Adrenal gland (tissue), 12 donors: ENCODE results near the gene PTH2R. TPM values are rescaled to one million over a fixed set of nuclear protein-coding genes. Genes with fewer than 3 reads are reported as not detected.
"Not testable (repeated sequence)": the region's sequence is repeated elsewhere in the genome, so short reads cannot be mapped to it uniquely, and the experiment has no call there.

Experiments used
- DNase-seq, 7 donors: peaks; one replicate each; pipeline ENCODE4 v3.0.0-alpha.2; 2019 to 2020
- H3K27ac ChIP-seq, 5 donors: fragments of 200-600 bp; sonication (generic) in 4 of 5; 1 replicate in 3 of 5; 2 replicates in 2 of 5; pipeline versions ENCODE4 v1.5.1 to v1.8.0; 2016 to 2020; ENCODE audit warnings: mild to moderate bottlenecking in 1 of 5
- H3K27me3 ChIP-seq: fragments of 200-600 bp; 2 replicates; pipeline ENCODE4 v1.8.0; 2021
- H3K36me3 ChIP-seq, 2 donors: fragments of 200-600 bp; replicated peaks in 1 of 2; 1 replicate in 1 of 2; 2 replicates in 1 of 2; pipeline versions ENCODE4 v1.5.1 to v1.8.0; 2018 to 2022
- H3K4me1 ChIP-seq, 2 donors: fragments of 200-600 bp; replicated peaks in 1 of 2; 1 replicate in 1 of 2; 2 replicates in 1 of 2; pipeline versions ENCODE4 v1.5.1 to v1.8.0; 2018 to 2021
- H3K4me3 ChIP-seq, 4 donors: fragments of 200-600 bp; sonication (generic) in 3 of 4; one replicate each; pipeline ENCODE4 v1.5.1; 2016 to 2018
- H3K9me3 ChIP-seq, 3 donors: fragments of 200-600 bp; sonication (generic) in 1 of 3; replicated peaks in 1 of 3; 1 replicate in 2 of 3; 2 replicates in 1 of 3; pipeline versions ENCODE4 v1.5.1 to v1.8.0; 2016 to 2021
- POLR2A ChIP-seq, 2 donors: fragments of 450-650 bp; IDR thresholded peaks; one replicate each; pipeline ENCODE4 v1.6.1; 2017; ENCODE audit warnings: antibody characterized with exemption in 2 of 2, mild to moderate bottlenecking in 2 of 2, moderate library complexity in 1 of 2
- WGBS, 4 donors: extraction: QIAGEN DNeasy Blood & Tissue Kit in 2 of 4; methylation state at CpG; one replicate each; pipeline versions ENCODE4 v1.1.5 to v1.1.7; 2013 to 2017; 5-methylcytosine and 5-hydroxymethylcytosine counted together
- intact Hi-C, 2 donors: fragments of 100-400 bp; cut with DNase I; formaldehyde crosslinking; loops; one replicate each; pipeline versions ENCODE4 v1.14.1 to v1.15.0; 2022 to 2023
- polyA plus RNA-seq, 3 donors: library from polyadenylated mRNA; stranded (reverse); fragments of 200-250 nt in 2 of 3; fragments of 350-450 nt in 1 of 3; fragmentation: Illumina TruSeq in 1 of 3; extraction: RNeasy Lipid Tissue Mini Kit (QIAGEN cat#74804) in 1 of 3; gene quantifications; one replicate each; pipeline ENCODE4 v1.2.3, GENCODE V29; 2013 to 2014
- total RNA-seq, 9 donors: library from RNA; depleted of rRNA in 4 of 9; stranded (reverse); fragments of >200 nt in 4 of 9; fragments of 120-200 nt in 1 of 9; fragmentation: NEBNext Ultra II Directional in 1 of 9; extraction: Animal tissue kit (Norgen Biotek cat#: 25700) in 1 of 9; gene quantifications; one replicate each; pipeline versions ENCODE4 v1.1.0 to v1.2.4, GENCODE V29; 2013 to 2023
- TF ChIP-seq, protein P1 (sequence below), 6 experiments: fragments of 450-650 bp in 4 of 6; fragments of 200-600 bp in 2 of 6; sonication (generic) in 1 of 6; IDR thresholded peaks; 1 replicate in 5 of 6; 2 replicates in 1 of 6; pipeline versions ENCODE4 v1.5.1 to v1.8.0; 2016 to 2021; ENCODE audit warnings: antibody characterized with exemption in 6 of 6, mild to moderate bottlenecking in 2 of 6, moderate library complexity in 1 of 6
- donor health status: healthy with polysubstance abuse.
- donor health status: Bipolar disorder and iron deficiency.
- donor health status: DM: yes; HTN: yes; CAD: no.
- donor health status: DM: no; HTN: no; CAD: no.
- donor health status: DM: no; HTN: no; CAD: no.
- donor health status: DM: yes; HTN: yes; CAD: no.

Gene PTH2R
- total and polyA plus RNA-seq, 12 donors, result 0.11 to 0.84 (median 0.28) TPM; not detected in 2

DNA sequence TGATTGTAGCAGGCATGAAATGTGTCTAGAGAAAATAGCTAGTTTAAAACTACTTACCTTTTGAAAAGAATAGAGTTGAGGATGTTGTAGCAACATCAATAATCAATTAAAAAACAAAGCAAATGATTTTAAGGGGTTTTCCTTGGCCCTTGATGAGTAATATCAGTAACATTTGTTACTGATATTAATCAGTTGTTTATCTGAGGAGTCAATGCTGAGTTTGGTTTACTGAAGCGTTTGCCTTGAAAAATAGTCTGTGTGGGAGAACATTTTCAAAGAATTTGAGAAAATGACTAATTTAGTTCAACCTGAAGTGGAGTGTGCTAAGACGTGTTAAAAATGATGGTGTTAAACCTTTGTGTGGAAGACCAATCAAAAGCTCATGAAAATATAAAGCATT lies 9.3 kb downstream of the PTH2R start:
- H3K27ac ChIP-seq, result no peak overlapping the region
- no peaks in the 10 kb centered on the region for H3K4me1 ChIP-seq
- peaks cover 6% of the 10 kb centered on the region for H3K27me3 ChIP-seq
- intact Hi-C loops, result no loop called here
- no peaks in the 10 kb centered on the region for H3K9me3 ChIP-seq
- 35 to 42% (median 40%) methylated on average over 2 of the region's 2 CpGs for WGBS, 4 donors
- no peak for TF ChIP-seq POLR2A (IDR thresholded peaks at IDR 0.05)
- TF ChIP-seq, protein P1, sequence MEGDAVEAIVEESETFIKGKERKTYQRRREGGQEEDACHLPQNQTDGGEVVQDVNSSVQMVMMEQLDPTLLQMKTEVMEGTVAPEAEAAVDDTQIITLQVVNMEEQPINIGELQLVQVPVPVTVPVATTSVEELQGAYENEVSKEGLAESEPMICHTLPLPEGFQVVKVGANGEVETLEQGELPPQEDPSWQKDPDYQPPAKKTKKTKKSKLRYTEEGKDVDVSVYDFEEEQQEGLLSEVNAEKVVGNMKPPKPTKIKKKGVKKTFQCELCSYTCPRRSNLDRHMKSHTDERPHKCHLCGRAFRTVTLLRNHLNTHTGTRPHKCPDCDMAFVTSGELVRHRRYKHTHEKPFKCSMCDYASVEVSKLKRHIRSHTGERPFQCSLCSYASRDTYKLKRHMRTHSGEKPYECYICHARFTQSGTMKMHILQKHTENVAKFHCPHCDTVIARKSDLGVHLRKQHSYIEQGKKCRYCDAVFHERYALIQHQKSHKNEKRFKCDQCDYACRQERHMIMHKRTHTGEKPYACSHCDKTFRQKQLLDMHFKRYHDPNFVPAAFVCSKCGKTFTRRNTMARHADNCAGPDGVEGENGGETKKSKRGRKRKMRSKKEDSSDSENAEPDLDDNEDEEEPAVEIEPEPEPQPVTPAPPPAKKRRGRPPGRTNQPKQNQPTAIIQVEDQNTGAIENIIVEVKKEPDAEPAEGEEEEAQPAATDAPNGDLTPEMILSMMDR (IDR thresholded peaks at IDR 0.05), result no peak
- DNase-seq, result no peak
- H3K4me3 ChIP-seq, result no peak overlapping the region
- no peaks in the 10 kb centered on the region for H3K36me3 ChIP-seq

DNA sequence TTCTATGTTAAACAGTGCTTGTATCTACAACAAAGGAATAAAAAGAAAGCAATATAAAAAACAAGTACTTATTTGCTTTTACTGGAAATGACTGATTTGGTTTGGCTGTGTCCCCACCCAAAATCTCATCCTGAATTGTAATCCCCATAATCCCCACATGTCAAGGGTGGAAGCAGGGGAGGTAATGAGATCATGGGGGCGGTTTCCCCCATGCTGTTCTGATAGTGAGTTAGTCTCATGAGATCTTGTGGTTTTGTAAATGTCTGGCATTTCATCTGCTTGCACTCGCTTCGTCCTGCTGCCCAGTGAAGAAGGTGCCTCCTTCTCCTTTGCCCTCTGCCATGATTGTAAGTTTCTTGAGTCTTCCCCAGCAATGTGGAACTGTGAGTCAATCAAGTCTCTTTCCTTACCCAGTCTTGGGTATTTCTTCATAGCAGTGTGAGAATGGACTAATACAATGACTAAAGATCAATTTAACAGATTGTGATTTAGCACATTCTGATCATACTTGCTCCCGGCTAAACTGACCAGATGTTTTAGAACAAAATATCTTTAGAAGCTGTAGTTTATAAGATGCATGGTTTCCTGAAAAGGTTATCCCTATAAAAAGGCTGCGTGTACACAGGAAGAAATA lies 19.9 kb downstream of the PTH2R start:
- Histone ChIP-seq H3K27me3 (no peaks in the 10 kb centered on the region), H3K4me1 (no peaks in the 10 kb centered on the region), H3K27ac (no peak overlapping the region), H3K36me3 (no peaks in the 10 kb centered on the region), H3K9me3 (no peaks in the 10 kb centered on the region), H3K4me3 (no peak overlapping the region)
- TF ChIP-seq POLR2A (IDR thresholded peaks at IDR 0.05), result no peak
- TF ChIP-seq, protein P1 (IDR thresholded peaks at IDR 0.05), result no peak
- intact Hi-C loops, result no loop called here
- 71 to 81% (median 77%) methylated on average over 5 of the region's 5 CpGs for WGBS, 4 donors
- no peak for DNase-seq

DNA sequence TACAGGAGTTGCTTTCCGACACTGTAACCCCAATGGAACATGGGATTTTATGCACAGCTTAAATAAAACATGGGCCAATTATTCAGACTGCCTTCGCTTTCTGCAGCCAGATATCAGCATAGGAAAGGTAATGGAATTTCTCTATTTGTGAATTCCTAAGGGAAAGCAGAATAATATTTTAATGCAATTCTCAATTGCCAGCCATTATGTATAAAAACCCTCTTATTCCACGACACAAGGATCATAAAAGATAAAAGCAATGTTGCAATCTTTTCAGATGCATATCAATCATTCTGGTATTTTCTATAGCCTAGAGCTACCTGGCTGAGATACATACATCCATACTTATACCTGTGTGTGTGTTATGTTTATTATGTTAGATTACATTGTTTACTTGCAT lies 31.2 kb downstream of the PTH2R start:
- WGBS, 4 donors, result 72 to 84% (median 78%) methylated on average over 3 of the region's 3 CpGs
- no peak for DNase-seq
- Histone ChIP-seq H3K36me3 (no peaks in the 10 kb centered on the region), H3K4me1 (no peaks in the 10 kb centered on the region), H3K9me3 (no peaks in the 10 kb centered on the region), H3K4me3 (no peak overlapping the region), H3K27me3 (no peaks in the 10 kb centered on the region), H3K27ac (no peak overlapping the region)
- intact Hi-C loops, result no loop called here
- no peak for TF ChIP-seq POLR2A (IDR thresholded peaks at IDR 0.05)
- TF ChIP-seq, protein P1 (IDR thresholded peaks at IDR 0.05), result no peak

DNA sequence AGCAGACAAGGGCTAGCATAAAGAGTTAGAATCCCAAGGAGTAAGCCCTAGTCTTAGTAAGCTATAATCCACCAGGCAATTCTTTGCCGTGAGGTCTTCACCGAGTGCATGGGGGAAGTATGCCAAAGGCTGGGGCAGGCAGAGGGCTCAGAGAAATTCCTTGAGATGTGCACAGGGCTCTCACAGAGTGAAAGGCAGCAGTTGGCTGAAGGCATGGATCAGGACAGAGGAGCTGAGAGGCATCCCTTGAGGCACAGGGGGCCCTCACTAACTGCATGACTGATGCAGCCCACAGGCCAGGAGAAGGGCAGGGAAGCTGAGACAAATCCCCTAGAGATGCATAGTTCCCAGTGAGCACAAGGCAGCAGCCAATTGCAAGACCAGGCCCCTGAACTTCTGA lies 34.1 kb downstream of the PTH2R start:
- H3K4me3 ChIP-seq, result no peak overlapping the region
- no peak overlapping the region for H3K27ac ChIP-seq
- intact Hi-C loops, result no loop called here
- H3K4me1 ChIP-seq, result no peaks in the 10 kb centered on the region
- no peak for TF ChIP-seq POLR2A (IDR thresholded peaks at IDR 0.05)
- DNase-seq, result no peak
- no peaks in the 10 kb centered on the region for H3K36me3 ChIP-seq
- WGBS, 4 donors, result 74 to 91% (median 76%) methylated on average over 2 of the region's 2 CpGs
- H3K9me3 ChIP-seq, result no peaks in the 10 kb centered on the region
- H3K27me3 ChIP-seq, result no peaks in the 10 kb centered on the region

DNA sequence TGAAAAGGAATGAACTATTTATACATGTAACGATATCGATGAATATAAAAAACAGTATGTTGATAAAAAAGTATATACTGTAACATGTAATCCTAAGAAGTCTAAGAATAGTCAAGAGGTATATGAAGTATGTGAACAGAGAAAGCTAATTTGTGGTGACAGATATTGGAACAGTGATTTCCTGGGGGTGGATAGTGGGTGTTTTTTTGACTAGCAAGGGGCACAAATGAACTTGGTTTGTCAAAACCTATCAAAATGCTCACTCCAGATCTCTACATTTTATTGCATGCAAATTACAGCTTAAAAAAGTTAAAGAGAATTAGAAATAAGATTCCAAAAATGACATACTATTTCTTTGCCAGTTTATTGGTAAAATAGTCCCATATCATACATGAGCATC lies 35.4 kb downstream of the PTH2R start:
- no peak for TF ChIP-seq POLR2A (IDR thresholded peaks at IDR 0.05)
- TF ChIP-seq, protein P1 (IDR thresholded peaks at IDR 0.05), result no peak
- Histone ChIP-seq H3K27ac (no peak overlapping the region), H3K27me3 (no peaks in the 10 kb centered on the region), H3K36me3 (no peaks in the 10 kb centered on the region), H3K9me3 (no peaks in the 10 kb centered on the region), H3K4me1 (no peaks in the 10 kb centered on the region), H3K4me3 (no peak overlapping the region)
- DNase-seq, result no peak
- 82 to 86% (median 84%) methylated on average over 2 of the region's 2 CpGs for WGBS, 4 donors
- intact Hi-C loops, result no loop called here

DNA sequence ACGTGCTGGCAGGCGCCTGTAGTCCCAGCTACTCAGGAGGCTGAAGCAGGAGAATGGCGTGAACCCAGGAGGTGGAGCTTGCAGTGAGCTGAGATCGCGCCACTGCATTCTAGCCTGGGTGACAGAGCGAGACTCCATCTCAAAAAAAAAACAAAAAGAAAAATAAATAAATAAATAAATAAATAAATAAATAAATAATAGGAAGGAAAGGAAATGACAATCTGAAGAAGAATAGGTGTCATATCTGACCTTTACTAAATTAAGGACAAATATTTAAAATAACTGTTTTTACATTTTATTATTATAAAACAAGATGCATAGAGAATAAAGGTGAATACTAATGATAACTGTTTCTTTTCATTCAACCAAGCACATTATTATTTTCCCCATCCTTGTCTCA lies 40.9 kb downstream of the PTH2R start:
- H3K9me3 ChIP-seq, H3K27me3 ChIP-seq, H3K36me3 ChIP-seq, DNase-seq, H3K4me3 ChIP-seq, H3K4me1 ChIP-seq, H3K27ac ChIP-seq, intact Hi-C loops: not testable (repeated sequence)
- WGBS, 4 donors, result 87 to 94% (median 89%) methylated on average over 6 of the region's 6 CpGs
